Panc1 (cell line): ENCODE results near the gene CDC23. TPM values are rescaled to one million over a fixed set of nuclear protein-coding genes. Genes with fewer than 3 reads are reported as not detected.
"Not testable (repeated sequence)": the region's sequence is repeated elsewhere in the genome, so short reads cannot be mapped to it uniquely, and the experiment has no call there.

Experiments used
- ATAC-seq: fragments of 200-7000 bp; cut with Tn5 transposase; 2 replicates; pipeline ENCODE4 v1.9.1; 2020; ENCODE audit warnings: mild to moderate bottlenecking, moderate library complexity
- BruUV-seq: library from RNA; stranded (reverse); fragments of 400-500 nt; replicated peaks from 2 replicates; lab custom pipeline; 2021; lab: Mats Ljungman, UMichigan
- CTCF ChIA-PET: fragments of 300-600 bp; sonication (Branson Sonifier 250); formaldehyde crosslinking; loops from one replicate; lab custom pipeline; 2022; ENCODE audit warnings: antibody characterized with exemption; lab: Charles Lee
- POLR2A ChIA-PET: fragments of 300-600 bp; sonication (Branson Sonifier 250); formaldehyde crosslinking; loops from one replicate; lab custom pipeline; 2022; ENCODE audit warnings: antibody characterized with exemption; lab: Charles Lee
- DNase-seq: peaks from one replicate; pipeline ENCODE4 v3.0.0-alpha.2; 2010; ENCODE audit warnings: low read depth, low spot score
- H3K27ac ChIP-seq: 2 replicates; pipeline ENCODE4 v1.5.1; 2011; ENCODE audit warnings: mild to moderate bottlenecking, low read length, inconsistent platforms
- H3K27me3 ChIP-seq: fragments of 200-500 bp; sonication (Bioruptor generic); 2 replicates; pipeline ENCODE4 v1.6.0; 2014; ENCODE audit warnings: low read length, inconsistent platforms; ENCODE audit not compliant: control insufficient read depth, insufficient read depth
- H3K36me3 ChIP-seq: fragments of 200-500 bp; sonication (Bioruptor generic); 2 replicates; pipeline ENCODE4 v1.5.1; 2014; ENCODE audit warnings: inconsistent platforms, mild to moderate bottlenecking, low read length, moderate library complexity; ENCODE audit not compliant: control insufficient read depth, insufficient read depth
- H3K4me1 ChIP-seq: 2 replicates; pipeline ENCODE4 v1.5.1; 2011; ENCODE audit warnings: inconsistent platforms, mild to moderate bottlenecking, low read length, moderate library complexity; ENCODE audit not compliant: control insufficient read depth, insufficient read depth
- H3K4me3 ChIP-seq, 2 experiments: 2 replicates each; pipeline ENCODE4 v1.5.1; 2011 to 2012; ENCODE audit warnings: low read depth in 2 of 2, low read length in 2 of 2, mild to moderate bottlenecking in 2 of 2, inconsistent platforms in 1 of 2, moderate library complexity in 1 of 2
- H3K9me3 ChIP-seq: fragments of 200-500 bp; sonication (Bioruptor generic); 2 replicates; pipeline ENCODE4 v1.5.1; 2014; ENCODE audit warnings: low read depth, mild to moderate bottlenecking, inconsistent platforms, low read length, moderate library complexity; ENCODE audit not compliant: control insufficient read depth, insufficient read depth
- CTCF ChIP-seq: fragments of 450-650 bp; IDR thresholded peaks from 2 replicates; pipeline ENCODE4 v1.5.1; 2017; ENCODE audit warnings: mild to moderate bottlenecking
- POLR2AphosphoS5 ChIP-seq: IDR thresholded peaks from 2 replicates; pipeline ENCODE4 v1.6.1; 2012; ENCODE audit warnings: mild to moderate bottlenecking, low read depth, low read length, moderate library complexity
- REST ChIP-seq, 2 experiments: IDR thresholded peaks; 2 replicates each; pipeline ENCODE4 v1.6.1; 2011 to 2012; ENCODE audit warnings: low read depth in 2 of 2, control low read depth in 1 of 2, low read length in 1 of 2, mild to moderate bottlenecking in 1 of 2, moderate library complexity in 1 of 2; ENCODE audit not compliant: insufficient read depth in 1 of 2
- SIN3A ChIP-seq: IDR thresholded peaks from 2 replicates; pipeline ENCODE4 v1.6.1; 2012; ENCODE audit warnings: low read depth, mild to moderate bottlenecking, low read length, moderate library complexity, borderline replicate concordance; ENCODE audit not compliant: insufficient read depth
- TCF7L2 ChIP-seq: IDR thresholded peaks from 2 replicates; pipeline ENCODE4 v1.6.1; 2011; ENCODE audit warnings: mild to moderate bottlenecking, low read depth, low read length, inconsistent platforms
- in situ Hi-C: cut with HindIII; loops from 2 replicates; pipeline ENCODE4 v1.10.0; 2016; ENCODE audit warnings: low sequenced_read_pairs, low pct_unique_long_range_greater_than_20kb
- intact Hi-C: fragments of 100-400 bp; cut with micrococcal nuclease; formaldehyde crosslinking; loops from one replicate; pipeline ENCODE4 v1.10.0; 2022; ENCODE audit not compliant: unreplicated experiment
- total RNA-seq: library from RNA; stranded (reverse); gene quantifications from one replicate; pipeline ENCODE4 v1.2.1, GENCODE V29; 2021; ENCODE audit not compliant: unreplicated experiment

The CDC23 gene
- total RNA-seq, 1 experiment from 2014 or later = 44.7 TPM

GRCh38 chr5:138257583-138257982, 44.5 kb upstream of the CDC23 start:
- no peak overlapping the region for H3K4me3 ChIP-seq
- POLR2A ChIA-PET = no interaction called here
- in situ Hi-C loops = no loop called here

DNA sequence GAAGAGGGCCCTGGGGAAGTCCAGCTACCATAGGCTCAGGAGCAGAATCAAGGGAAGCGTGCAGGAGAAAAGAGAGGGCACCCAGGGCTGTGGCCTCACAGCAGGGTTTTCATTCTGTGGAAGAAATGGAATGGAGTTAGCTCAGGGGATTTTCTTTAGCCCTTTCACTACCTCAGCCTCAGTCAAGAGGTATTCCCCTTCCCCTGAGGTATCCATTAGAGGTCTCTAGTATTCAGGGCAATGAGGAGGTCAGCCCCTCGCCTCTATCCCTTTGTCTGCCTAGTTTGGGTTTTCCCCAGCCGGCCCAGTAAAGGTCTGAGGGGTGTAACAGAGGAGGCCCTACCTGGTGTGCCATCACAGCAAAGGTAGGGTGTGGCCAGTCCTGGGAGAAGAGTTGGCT, 39.8 kb upstream of the CDC23 start:
- in situ Hi-C loops (no loop called here), intact Hi-C loops (no loop called here)
- no peaks in the 10 kb centered on the region for H3K4me1 ChIP-seq
- ATAC-seq (no peak), DNase-seq (no peak)
- TF ChIP-seq TCF7L2 (no peak), POLR2AphosphoS5 (no peak), CTCF (no peak), REST (IDR thresholded peaks at IDR 0.05; ENCODE audit: insufficient read depth in 1 of 2, low read depth in 2 of 2, low read length in 1 of 2) (no peak), SIN3A (no peak)
- no peaks in the 10 kb centered on the region; the same call in 1 of the 2 replicates for H3K27me3 ChIP-seq
- H3K27ac ChIP-seq = no peak overlapping the region
- no TSS peak for BruUV-seq
- ChIA-PET POLR2A (no interaction called here), CTCF (no interaction called here)
- no peaks in the 10 kb centered on the region for H3K9me3 ChIP-seq
- no peak overlapping the region for H3K4me3 ChIP-seq
- no peaks in the 10 kb centered on the region for H3K36me3 ChIP-seq

More at GRCh38 chr5:138257583-138257982, 44.5 kb upstream of the CDC23 start:
- ATAC-seq (no peak), DNase-seq (no peak)
- intact Hi-C loops = no loop called here
- no peaks in the 10 kb centered on the region for H3K36me3 ChIP-seq
- CTCF ChIA-PET = no interaction called here
- no TSS peak for BruUV-seq
- H3K27ac ChIP-seq = no peak overlapping the region
- H3K9me3 ChIP-seq = no peaks in the 10 kb centered on the region
- H3K27me3 ChIP-seq = no peaks in the 10 kb centered on the region; the same call in 1 of the 2 replicates
- TF ChIP-seq SIN3A (no peak), TCF7L2 (no peak), CTCF (no peak), POLR2AphosphoS5 (no peak), REST (IDR thresholded peaks at IDR 0.05; ENCODE audit: insufficient read depth in 1 of 2, low read depth in 2 of 2, low read length in 1 of 2) (no peak)
- no peaks in the 10 kb centered on the region for H3K4me1 ChIP-seq

- in situ Hi-C loops, CTCF ChIA-PET, ATAC-seq, H3K27me3 ChIP-seq, H3K4me1 ChIP-seq, H3K9me3 ChIP-seq, H3K4me3 ChIP-seq, H3K36me3 ChIP-seq, DNase-seq, intact Hi-C loops, BruUV-seq, H3K27ac ChIP-seq: not testable (repeated sequence)
- POLR2A ChIA-PET = interaction anchor here (0.6 kb wide), 1 partner anchor 9 kb away, joined by 6 read pairs; no protein-coding TSS in a partner anchor
Observed at GRCh38 chr5:138247800-138248199, 34.7 kb upstream of the CDC23 start.
